DOHH2 (cell line): ENCODE data around the gene SLC22A1.

Experiments
- H3F3A ChIP-seq: fragments of 200-600 bp; sonication (generic), shearing (Covaris generic); 2 replicates; pipeline ENCODE4 v1.6.0; 2016; ENCODE audit warnings: antibody characterized with exemption, mild to moderate bottlenecking; ENCODE audit not compliant: control insufficient read depth, insufficient read depth
- H3K27ac ChIP-seq: fragments of 200-600 bp; sonication (generic); 2 replicates; pipeline ENCODE4 v1.5.1; 2014; ENCODE audit warnings: low read depth, mild to moderate bottlenecking, low read length, moderate library complexity
- H3K27me3 ChIP-seq: fragments of 200-600 bp; sonication (generic); 2 replicates; pipeline ENCODE4 v1.6.1; 2014; ENCODE audit warnings: mild to moderate bottlenecking, low read length, mixed read lengths; ENCODE audit not compliant: control insufficient read depth
- H3K36me3 ChIP-seq: fragments of 200-600 bp; sonication (generic); 2 replicates; pipeline ENCODE4 v1.6.1; 2014; ENCODE audit warnings: mild to moderate bottlenecking, low read length, moderate library complexity, mixed read lengths; ENCODE audit not compliant: control insufficient read depth
- H3K4me1 ChIP-seq: fragments of 200-600 bp; sonication (generic); 2 replicates; pipeline ENCODE4 v1.6.1; 2014; ENCODE audit warnings: mild to moderate bottlenecking, low read length, mixed read lengths; ENCODE audit not compliant: control insufficient read depth
- H3K4me2 ChIP-seq: fragments of 200-600 bp; sonication (generic); 2 replicates; pipeline ENCODE4 v1.6.0; 2014; ENCODE audit warnings: mild to moderate bottlenecking, low read length, moderate library complexity
- H3K4me3 ChIP-seq: fragments of 200-600 bp; sonication (generic); 2 replicates; pipeline ENCODE4 v1.5.1; 2014; ENCODE audit warnings: mild to moderate bottlenecking, low read length, mixed read lengths
- H3K79me2 ChIP-seq: fragments of 200-600 bp; sonication (generic); 2 replicates; pipeline ENCODE4 v1.6.1; 2014; ENCODE audit warnings: mild to moderate bottlenecking, low read length, mixed read lengths; ENCODE audit not compliant: control insufficient read depth
- H3K9me2 ChIP-seq: fragments of 200-600 bp; sonication (generic); replicated peaks from 2 replicates; pipeline ENCODE4 v1.6.1; 2014; ENCODE audit warnings: mild to moderate bottlenecking, low read length, mixed read lengths; ENCODE audit not compliant: control insufficient read depth
- H3K9me3 ChIP-seq: fragments of 200-600 bp; sonication (generic); 2 replicates; pipeline ENCODE4 v1.6.1; 2014; ENCODE audit warnings: antibody characterized with exemption, low read length, mixed read lengths; ENCODE audit not compliant: control insufficient read depth, insufficient read depth
- H4K20me1 ChIP-seq: fragments of 200-600 bp; sonication (generic); 2 replicates; pipeline ENCODE4 v1.6.0; 2014; ENCODE audit warnings: low read depth, mild to moderate bottlenecking, antibody characterized with exemption, low read length, moderate library complexity; ENCODE audit not compliant: control insufficient read depth, insufficient read depth
- EZH2phosphoT487 ChIP-seq: fragments of 200-600 bp; sonication (generic); IDR thresholded peaks from 2 replicates; pipeline ENCODE4 v1.6.1; 2017; ENCODE audit warnings: borderline replicate concordance, mild to moderate bottlenecking, antibody characterized with exemption, low read length, moderate library complexity, mixed read lengths
- TF ChIP-seq, protein P1 (sequence below): fragments of 200-600 bp; sonication (generic); IDR thresholded peaks from one replicate; pipeline ENCODE4 v1.5.1; 2014; ENCODE audit warnings: antibody characterized with exemption, mild to moderate bottlenecking, low read depth, low read length; ENCODE audit not compliant: poor library complexity, severe bottlenecking

Gene SLC22A1

DNA sequence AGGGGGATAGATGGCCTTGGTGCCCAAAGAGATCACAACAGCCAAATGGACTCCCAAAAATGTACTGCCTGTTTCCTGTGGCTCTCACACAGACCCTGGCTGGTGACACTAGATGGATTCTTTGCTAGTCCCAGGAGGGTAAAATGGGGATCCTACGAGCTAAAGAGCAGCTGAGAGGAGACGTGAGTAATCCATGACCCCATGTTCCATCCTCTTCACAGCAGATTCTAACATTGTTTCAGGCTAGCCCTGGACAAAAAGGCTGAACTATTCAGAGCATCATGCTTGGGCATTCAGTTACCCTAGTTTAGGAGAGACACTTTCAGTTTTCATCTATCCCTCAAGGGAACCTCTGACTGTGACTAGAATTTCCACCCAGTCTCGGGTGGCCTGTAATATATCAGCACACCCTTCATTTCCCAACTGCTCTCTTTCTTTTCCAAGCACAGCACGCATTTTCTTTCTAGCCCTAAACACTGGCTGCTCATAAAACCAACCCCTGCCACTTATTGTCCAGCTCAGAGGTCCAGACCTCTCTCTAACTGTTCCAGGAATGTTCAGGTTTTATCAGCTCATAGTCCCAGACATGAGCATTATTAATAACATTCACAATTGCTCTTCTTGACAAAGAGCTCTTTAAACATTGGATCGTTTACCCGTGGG, 48.5 kb downstream of the SLC22A1 start:
- H3K4me1 ChIP-seq = no peaks in the 10 kb centered on the region

DNA sequence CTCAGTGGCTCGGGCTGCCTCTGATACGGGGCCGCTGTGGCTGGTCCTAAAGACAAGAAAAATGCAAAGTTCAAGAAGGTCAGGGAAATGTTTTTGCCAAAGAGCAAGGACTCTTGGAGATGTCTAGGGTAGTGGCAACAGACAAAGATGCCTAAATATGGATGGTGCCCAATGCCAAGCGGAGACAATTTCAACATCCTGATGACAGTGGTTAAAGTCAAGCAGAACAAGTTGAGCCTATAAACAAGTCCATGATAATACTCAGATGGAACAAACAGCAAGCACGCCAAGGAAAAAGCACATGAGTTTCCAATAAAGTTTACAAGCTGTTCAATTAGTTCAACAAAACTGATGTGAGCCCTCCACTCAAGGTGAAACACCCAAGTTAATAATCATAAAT, 51.1 kb downstream of the SLC22A1 start:
- TF ChIP-seq EZH2phosphoT487 = no peak
- TF ChIP-seq, protein P1, sequence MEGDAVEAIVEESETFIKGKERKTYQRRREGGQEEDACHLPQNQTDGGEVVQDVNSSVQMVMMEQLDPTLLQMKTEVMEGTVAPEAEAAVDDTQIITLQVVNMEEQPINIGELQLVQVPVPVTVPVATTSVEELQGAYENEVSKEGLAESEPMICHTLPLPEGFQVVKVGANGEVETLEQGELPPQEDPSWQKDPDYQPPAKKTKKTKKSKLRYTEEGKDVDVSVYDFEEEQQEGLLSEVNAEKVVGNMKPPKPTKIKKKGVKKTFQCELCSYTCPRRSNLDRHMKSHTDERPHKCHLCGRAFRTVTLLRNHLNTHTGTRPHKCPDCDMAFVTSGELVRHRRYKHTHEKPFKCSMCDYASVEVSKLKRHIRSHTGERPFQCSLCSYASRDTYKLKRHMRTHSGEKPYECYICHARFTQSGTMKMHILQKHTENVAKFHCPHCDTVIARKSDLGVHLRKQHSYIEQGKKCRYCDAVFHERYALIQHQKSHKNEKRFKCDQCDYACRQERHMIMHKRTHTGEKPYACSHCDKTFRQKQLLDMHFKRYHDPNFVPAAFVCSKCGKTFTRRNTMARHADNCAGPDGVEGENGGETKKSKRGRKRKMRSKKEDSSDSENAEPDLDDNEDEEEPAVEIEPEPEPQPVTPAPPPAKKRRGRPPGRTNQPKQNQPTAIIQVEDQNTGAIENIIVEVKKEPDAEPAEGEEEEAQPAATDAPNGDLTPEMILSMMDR = no peak
- Histone ChIP-seq H3K9me3 (no peaks in the 10 kb centered on the region), H3K79me2 (no peaks in the 10 kb centered on the region), H3K9me2 (no peaks in the 10 kb centered on the region), H4K20me1 (no peaks in the 10 kb centered on the region), H3F3A (no peaks in the 10 kb centered on the region), H3K27ac (no peak overlapping the region), H3K4me2 (no peak overlapping the region), H3K4me3 (no peak overlapping the region), H3K4me1 (no peaks in the 10 kb centered on the region), H3K36me3 (no peaks in the 10 kb centered on the region), H3K27me3 (peaks cover 4% of the 10 kb centered on the region)

More for the DNA sequence above, 48.5 kb downstream of the SLC22A1 start:
- Histone ChIP-seq H3K4me2 (no peak overlapping the region), H3K36me3 (no peaks in the 10 kb centered on the region), H3K79me2 (no peaks in the 10 kb centered on the region), H3K27ac (no peak overlapping the region), H3K27me3 (peaks cover 4% of the 10 kb centered on the region), H3F3A (no peaks in the 10 kb centered on the region), H3K9me2 (no peaks in the 10 kb centered on the region), H4K20me1 (no peaks in the 10 kb centered on the region), H3K4me3 (no peak overlapping the region), H3K9me3 (no peaks in the 10 kb centered on the region)
- TF ChIP-seq EZH2phosphoT487 = no peak
- TF ChIP-seq, protein P1 = no peak

DNA sequence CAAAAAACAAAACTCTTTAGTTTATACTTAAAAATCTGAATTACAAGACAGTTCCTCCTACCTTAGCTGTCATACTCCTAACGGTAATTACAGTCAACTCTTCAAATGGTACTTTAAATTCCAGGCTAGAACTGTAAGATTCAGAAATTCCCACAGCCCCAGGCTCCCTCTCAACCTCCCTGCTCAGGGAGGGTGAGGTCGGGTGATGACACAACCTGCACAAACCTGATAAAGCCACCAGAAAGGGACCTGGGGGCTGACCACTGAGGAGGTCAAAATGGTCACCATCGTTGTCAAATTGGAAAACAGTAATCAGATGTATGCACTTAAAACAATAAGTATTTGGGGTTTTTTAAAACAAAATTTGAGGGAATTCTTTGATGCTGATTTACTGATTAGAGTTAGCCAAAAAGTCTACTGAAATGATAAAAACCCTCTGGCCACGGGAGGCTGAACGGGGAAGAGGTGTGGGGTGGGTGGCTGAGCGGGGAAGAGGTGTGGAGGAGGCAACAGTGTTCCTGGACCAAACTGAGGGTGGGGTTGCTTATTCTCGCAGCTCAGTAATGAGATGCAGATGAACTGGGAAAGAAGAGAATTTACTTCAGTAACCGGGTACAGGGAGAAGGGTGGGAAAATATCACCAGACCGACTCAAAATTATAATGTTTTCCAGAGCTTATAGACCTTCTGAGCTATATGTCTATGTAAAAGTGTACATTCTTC, 52.4 kb downstream of the SLC22A1 start:
- no peaks in the 10 kb centered on the region for H3K9me3 ChIP-seq
- no peak overlapping the region for H3K27ac ChIP-seq
- no peaks in the 10 kb centered on the region for H3F3A ChIP-seq
- no peaks in the 10 kb centered on the region for H3K79me2 ChIP-seq
- TF ChIP-seq, protein P1 = no peak
- TF ChIP-seq EZH2phosphoT487 = no peak
- H3K4me2 ChIP-seq = no peak overlapping the region
- no peaks in the 10 kb centered on the region for H3K9me2 ChIP-seq
- H3K36me3 ChIP-seq = no peaks in the 10 kb centered on the region
- no peaks in the 10 kb centered on the region for H3K4me1 ChIP-seq
- H3K4me3 ChIP-seq = no peak overlapping the region
- peaks cover 4% of the 10 kb centered on the region for H3K27me3 ChIP-seq
- H4K20me1 ChIP-seq = no peaks in the 10 kb centered on the region
